ENCODE results near the gene IMPDH2.

DNA sequence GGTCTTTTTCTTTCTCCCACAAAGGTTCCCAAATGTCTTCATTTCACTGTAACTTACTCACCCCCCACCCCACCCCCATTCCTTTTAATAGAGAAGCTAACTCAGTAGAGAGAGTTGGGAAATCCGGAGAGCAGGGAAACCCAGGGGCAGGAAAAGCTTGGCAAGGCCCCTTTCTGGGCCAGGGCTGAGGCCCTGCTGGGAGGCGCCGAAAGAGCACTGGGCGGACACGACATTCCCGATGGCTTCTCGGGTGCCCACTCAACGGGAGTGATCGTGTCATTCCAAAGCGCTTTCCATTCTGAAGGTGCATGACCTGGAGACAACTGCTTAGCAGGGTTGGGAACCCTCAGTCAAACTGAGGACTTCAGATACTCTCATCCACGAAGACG lies 9.3 kb downstream of the IMPDH2 start:
- no peak for TF ChIP-seq CTCF (conservative IDR thresholded peaks at IDR 0.05; ENCODE audit: low read length)
- no peak for TF ChIP-seq EZH2phosphoT487 (IDR thresholded peaks at IDR 0.05; ENCODE audit: borderline replicate concordance, low read depth, low read length)
